22Rv1 (cell line): ENCODE data around the gene RAB3A.

Experiments used
- ZFX ChIP-seq: fragments of 450-650 bp; IDR thresholded peaks from 2 replicates; pipeline ENCODE4 v1.6.1; 2017; ENCODE audit warnings: antibody characterized with exemption, borderline replicate concordance
- TF ChIP-seq, protein P1 (sequence below): fragments of 450-650 bp; IDR thresholded peaks from 2 replicates; pipeline ENCODE4 v1.5.1; 2017; ENCODE audit warnings: mild to moderate bottlenecking

- TF ChIP-seq, protein P1, sequence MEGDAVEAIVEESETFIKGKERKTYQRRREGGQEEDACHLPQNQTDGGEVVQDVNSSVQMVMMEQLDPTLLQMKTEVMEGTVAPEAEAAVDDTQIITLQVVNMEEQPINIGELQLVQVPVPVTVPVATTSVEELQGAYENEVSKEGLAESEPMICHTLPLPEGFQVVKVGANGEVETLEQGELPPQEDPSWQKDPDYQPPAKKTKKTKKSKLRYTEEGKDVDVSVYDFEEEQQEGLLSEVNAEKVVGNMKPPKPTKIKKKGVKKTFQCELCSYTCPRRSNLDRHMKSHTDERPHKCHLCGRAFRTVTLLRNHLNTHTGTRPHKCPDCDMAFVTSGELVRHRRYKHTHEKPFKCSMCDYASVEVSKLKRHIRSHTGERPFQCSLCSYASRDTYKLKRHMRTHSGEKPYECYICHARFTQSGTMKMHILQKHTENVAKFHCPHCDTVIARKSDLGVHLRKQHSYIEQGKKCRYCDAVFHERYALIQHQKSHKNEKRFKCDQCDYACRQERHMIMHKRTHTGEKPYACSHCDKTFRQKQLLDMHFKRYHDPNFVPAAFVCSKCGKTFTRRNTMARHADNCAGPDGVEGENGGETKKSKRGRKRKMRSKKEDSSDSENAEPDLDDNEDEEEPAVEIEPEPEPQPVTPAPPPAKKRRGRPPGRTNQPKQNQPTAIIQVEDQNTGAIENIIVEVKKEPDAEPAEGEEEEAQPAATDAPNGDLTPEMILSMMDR = no peak
- no peak for TF ChIP-seq ZFX
These were observed 29.5 kb upstream of the RAB3A start for GRCh38 chr19:18233224-18233825.
